Mucosa of stomach (tissue), 1 donor: ENCODE results near the gene COMMD2.

ENCODE experiments used
- H3K27me3 ChIP-seq: one replicate; pipeline ENCODE4 v1.7.0; 2013; ENCODE audit warnings: mild to moderate bottlenecking, low read length; ENCODE audit not compliant: control insufficient read depth, insufficient read depth
- H3K36me3 ChIP-seq: one replicate; pipeline ENCODE4 v1.7.0; 2013; ENCODE audit warnings: low read length; ENCODE audit not compliant: control insufficient read depth, insufficient read depth
- H3K4me1 ChIP-seq: one replicate; pipeline ENCODE4 v1.7.0; 2013; ENCODE audit warnings: mild to moderate bottlenecking, low read length; ENCODE audit not compliant: control insufficient read depth, insufficient read depth
- H3K4me3 ChIP-seq: one replicate; pipeline ENCODE4 v1.7.0; 2013; ENCODE audit warnings: low read length
- H3K9ac ChIP-seq: one replicate; pipeline ENCODE4 v1.7.0; 2013; ENCODE audit warnings: mild to moderate bottlenecking, low read length, moderate library complexity
- H3K9me3 ChIP-seq: one replicate; pipeline ENCODE4 v1.7.0; 2013; ENCODE audit warnings: mild to moderate bottlenecking, low read length, moderate library complexity; ENCODE audit not compliant: control insufficient read depth
- donor health status: Pancreatic carcinoma.

Gene COMMD2

GRCh38 chr3:149751551-149751950 lies 738 bp downstream of the COMMD2 start:
- Histone ChIP-seq H3K36me3 (no peaks in the 10 kb centered on the region), H3K27me3 (no peaks in the 10 kb centered on the region), H3K9ac (peak overlapping the region; percentile 91), H3K4me1 (peaks cover 6% of the 10 kb centered on the region), H3K4me3 (peak overlapping the region; percentile 23), H3K9me3 (no peaks in the 10 kb centered on the region)

DNA sequence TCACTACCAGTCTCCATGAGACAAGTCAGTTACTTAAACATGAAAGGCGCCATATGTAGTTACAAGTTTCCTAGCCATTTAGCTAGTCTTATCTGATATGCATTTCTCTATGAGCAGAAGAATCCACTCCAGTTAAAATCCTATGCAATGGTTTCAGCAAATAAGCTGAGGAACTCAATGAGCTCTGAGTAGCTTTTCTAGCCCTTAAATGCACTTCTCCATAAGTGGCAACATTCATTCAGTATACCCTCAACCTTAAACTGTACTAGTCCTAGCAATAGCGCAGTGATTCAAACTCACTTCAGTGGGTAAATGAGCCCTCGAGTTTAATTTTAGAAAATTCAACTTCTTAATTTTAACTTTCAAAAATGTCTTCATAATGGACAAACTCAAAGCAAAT lies 7.7 kb downstream of the COMMD2 start:
- Histone ChIP-seq H3K27me3 (no peaks in the 10 kb centered on the region), H3K9ac (no peak overlapping the region), H3K36me3 (peaks cover 3% of the 10 kb centered on the region), H3K4me3 (no peak overlapping the region), H3K9me3 (no peaks in the 10 kb centered on the region), H3K4me1 (no peaks in the 10 kb centered on the region)

- Histone ChIP-seq H3K4me1 (no peaks in the 10 kb centered on the region), H3K36me3 (peaks cover 3% of the 10 kb centered on the region), H3K9ac (no peak overlapping the region), H3K27me3 (no peaks in the 10 kb centered on the region), H3K9me3 (no peaks in the 10 kb centered on the region), H3K4me3 (no peak overlapping the region)
Measured at GRCh38 chr3:149744151-149744550, 8.1 kb downstream of the COMMD2 start.

DNA sequence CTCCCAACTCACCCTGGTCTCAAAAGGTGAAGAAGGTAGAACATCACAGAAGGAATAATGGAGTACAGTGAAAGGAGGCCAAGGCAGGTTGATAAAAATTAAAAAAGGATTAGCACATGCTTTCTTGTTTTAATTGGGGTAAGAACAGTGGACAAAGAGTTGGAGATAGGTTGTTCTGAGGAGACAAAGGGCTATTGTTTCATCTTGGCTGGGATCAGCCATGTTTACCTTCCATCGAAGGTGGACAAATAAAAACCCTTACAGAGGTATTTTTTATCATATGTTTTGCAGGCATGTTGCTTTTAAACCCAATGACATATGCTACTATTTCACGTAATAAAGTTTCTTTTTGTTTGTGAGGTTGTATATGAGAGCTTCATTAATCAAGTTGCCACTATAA lies 12.9 kb downstream of the COMMD2 start:
- peaks cover 3% of the 10 kb centered on the region for H3K36me3 ChIP-seq
- H3K9me3 ChIP-seq, result no peaks in the 10 kb centered on the region

DNA sequence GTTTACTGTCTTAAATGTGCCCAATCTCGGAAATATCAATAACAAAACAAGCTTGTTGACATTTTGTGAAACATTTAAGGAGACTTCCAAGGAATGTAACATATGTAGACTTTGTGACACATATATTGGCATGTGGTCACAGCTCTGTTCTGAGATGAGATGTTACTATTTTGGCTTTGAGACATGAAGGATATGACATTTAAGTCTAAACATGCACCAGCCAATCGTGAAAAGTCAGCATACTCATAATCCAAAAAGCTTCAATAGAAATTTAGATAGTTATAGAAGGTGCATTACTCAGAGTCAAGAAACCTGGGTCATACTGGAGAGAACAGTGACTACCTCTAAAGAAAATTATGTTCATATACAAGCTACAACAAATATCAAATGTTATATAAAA lies 13.4 kb downstream of the COMMD2 start:
- Histone ChIP-seq H3K4me3 (no peak overlapping the region), H3K4me1 (no peaks in the 10 kb centered on the region), H3K9me3 (no peaks in the 10 kb centered on the region), H3K9ac (no peak overlapping the region), H3K27me3 (no peaks in the 10 kb centered on the region), H3K36me3 (peaks cover 3% of the 10 kb centered on the region)

More for the DNA sequence above, 12.9 kb downstream of the COMMD2 start:
- no peaks in the 10 kb centered on the region for H3K27me3 ChIP-seq
- H3K4me1 ChIP-seq, result no peaks in the 10 kb centered on the region
- H3K4me3 ChIP-seq, result no peak overlapping the region
- H3K9ac ChIP-seq, result no peak overlapping the region

GRCh38 chr3:149736953-149737205 lies 15.4 kb downstream of the COMMD2 start:
- no peak overlapping the region for H3K4me3 ChIP-seq
- no peaks in the 10 kb centered on the region for H3K4me1 ChIP-seq
- peaks cover 3% of the 10 kb centered on the region for H3K36me3 ChIP-seq
- H3K9me3 ChIP-seq, result no peaks in the 10 kb centered on the region
- no peaks in the 10 kb centered on the region for H3K27me3 ChIP-seq
- no peak overlapping the region for H3K9ac ChIP-seq

DNA sequence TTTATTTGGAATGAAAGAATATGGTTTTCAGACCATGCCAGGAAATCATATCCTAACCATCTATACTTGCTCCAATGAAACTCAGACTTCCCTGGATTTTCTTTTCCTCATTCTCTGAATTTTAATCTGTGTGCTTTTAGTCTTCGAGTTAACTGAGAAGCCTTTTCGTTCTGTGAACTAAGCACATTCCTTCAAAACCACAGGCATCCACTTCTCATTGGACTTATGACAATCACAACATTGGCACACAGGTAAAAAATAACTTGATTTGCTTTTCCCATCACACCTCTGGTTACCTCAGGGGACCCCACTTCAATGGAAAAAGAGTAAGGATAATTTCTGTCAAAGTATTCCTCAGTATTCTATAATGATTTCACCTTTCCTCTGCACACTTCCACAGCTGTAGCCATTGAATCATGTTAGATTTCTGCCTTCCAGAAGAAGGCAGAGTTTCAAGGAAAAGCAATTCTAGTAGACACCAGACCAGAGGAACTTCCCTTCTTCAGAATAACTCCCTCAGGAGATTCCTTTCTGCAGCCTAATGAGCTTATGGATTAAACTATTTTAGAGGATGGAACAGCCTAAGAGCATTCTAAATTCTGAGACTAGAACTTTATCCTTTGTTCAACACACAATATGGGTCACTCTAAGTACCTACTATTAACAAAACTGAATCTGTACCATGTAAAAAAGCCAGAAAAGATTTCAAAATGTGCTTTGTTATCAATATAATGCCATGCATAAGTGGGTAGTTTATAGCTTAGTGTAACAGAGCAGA lies 15.9 kb downstream of the COMMD2 start:
- Histone ChIP-seq H3K4me3 (no peak overlapping the region), H3K9me3 (no peaks in the 10 kb centered on the region), H3K9ac (no peak overlapping the region), H3K36me3 (peaks cover 3% of the 10 kb centered on the region), H3K4me1 (no peaks in the 10 kb centered on the region), H3K27me3 (no peaks in the 10 kb centered on the region)

DNA sequence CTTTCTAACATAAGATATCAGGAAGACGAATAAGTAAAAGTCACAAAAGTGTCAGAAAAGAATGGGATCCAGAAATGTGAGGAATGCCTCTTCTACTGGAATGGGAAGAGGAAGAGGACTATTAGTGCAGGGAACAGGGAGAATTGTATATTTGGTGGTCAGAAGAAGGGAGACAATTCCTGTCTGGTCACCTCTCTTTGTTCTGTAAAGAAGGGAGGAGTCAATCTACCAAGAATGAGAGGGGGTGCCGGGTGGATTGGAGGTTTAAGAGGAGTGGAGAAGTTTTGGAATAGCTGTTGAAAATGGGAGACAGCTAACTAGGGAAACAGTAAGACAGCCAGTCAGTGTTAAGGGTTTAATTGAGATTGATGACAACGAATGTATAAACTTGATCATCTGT lies 20.1 kb downstream of the COMMD2 start:
- H3K9ac ChIP-seq, result no peak overlapping the region
- H3K27me3 ChIP-seq, result no peaks in the 10 kb centered on the region
- no peaks in the 10 kb centered on the region for H3K9me3 ChIP-seq
- no peaks in the 10 kb centered on the region for H3K36me3 ChIP-seq
- no peaks in the 10 kb centered on the region for H3K4me1 ChIP-seq
- H3K4me3 ChIP-seq, result no peak overlapping the region

- no peaks in the 10 kb centered on the region for H3K4me1 ChIP-seq
- H3K4me3 ChIP-seq, result no peak overlapping the region
- H3K9me3 ChIP-seq, result no peaks in the 10 kb centered on the region
- H3K27me3 ChIP-seq, result no peaks in the 10 kb centered on the region
- no peaks in the 10 kb centered on the region for H3K36me3 ChIP-seq
- H3K9ac ChIP-seq, result no peak overlapping the region
Measured at GRCh38 chr3:149727656-149728055, 24.6 kb downstream of the COMMD2 start.

DNA sequence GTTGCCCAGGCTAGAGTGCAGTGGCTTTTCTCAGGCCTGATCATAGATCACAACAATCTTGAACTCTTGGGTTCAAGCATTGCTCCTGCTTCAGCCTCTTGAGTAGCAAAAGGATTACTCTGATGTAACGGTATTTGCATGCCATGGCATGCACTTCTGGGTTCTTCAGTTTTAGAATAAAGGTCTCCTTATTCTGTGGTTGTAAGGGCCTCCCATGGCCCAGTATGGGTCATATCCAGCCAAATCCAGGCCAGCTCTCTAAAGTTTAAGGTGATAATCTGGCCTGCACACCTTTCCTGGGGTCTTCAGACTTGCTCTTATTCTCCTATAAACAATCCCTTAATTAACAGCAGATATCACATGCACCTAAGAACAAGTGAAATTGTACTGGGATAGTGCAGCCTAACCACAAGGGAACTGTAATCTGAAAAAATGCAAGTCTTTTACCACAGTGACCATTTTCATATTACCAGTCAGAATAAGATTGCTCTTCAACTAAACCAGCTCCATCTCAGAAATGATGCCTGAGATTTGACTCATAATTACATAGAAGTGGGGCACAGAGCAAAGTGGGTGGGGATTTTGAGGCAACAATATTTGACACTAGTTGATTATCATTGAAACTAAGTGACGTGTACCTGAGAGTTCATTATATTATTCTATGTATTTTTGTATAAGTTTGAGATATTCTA lies 25.4 kb downstream of the COMMD2 start:
- Histone ChIP-seq H3K27me3 (no peaks in the 10 kb centered on the region), H3K4me3 (no peak overlapping the region), H3K9ac (no peak overlapping the region), H3K4me1 (no peaks in the 10 kb centered on the region), H3K9me3 (no peaks in the 10 kb centered on the region), H3K36me3 (no peaks in the 10 kb centered on the region)

DNA sequence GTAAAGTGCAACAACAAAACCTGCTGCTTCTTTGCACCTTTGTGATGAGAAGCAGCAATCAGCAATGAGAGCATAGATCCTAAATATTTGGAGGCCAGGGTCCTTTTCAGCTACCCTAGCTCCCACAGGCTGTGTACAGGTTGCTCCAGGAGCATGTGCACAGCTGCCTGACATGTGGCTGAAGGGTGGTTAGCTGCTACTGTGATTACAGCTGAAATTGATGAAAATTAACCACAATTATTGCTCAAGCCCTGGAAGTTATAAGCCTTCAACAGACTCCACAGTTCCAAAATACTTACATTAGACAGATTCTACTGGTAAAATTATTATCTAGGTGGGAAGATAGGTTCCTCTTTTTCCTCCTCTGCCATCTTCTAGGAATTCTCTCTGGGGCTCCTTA lies 28.5 kb downstream of the COMMD2 start:
- H3K9ac ChIP-seq, result no peak overlapping the region
- H3K36me3 ChIP-seq, result no peaks in the 10 kb centered on the region
- H3K27me3 ChIP-seq, result no peaks in the 10 kb centered on the region
- no peak overlapping the region for H3K4me3 ChIP-seq
- no peaks in the 10 kb centered on the region for H3K4me1 ChIP-seq
- no peaks in the 10 kb centered on the region for H3K9me3 ChIP-seq

GRCh38 chr3:149720918-149721317 lies 31.4 kb downstream of the COMMD2 start:
- Histone ChIP-seq H3K4me3 (no peak overlapping the region), H3K4me1 (no peaks in the 10 kb centered on the region), H3K9me3 (no peaks in the 10 kb centered on the region), H3K9ac (no peak overlapping the region), H3K36me3 (no peaks in the 10 kb centered on the region), H3K27me3 (no peaks in the 10 kb centered on the region)
